K562 (cell line): ENCODE measurements around the gene SRCIN1. TPM values are rescaled to one million over a fixed set of nuclear protein-coding genes. Genes with fewer than 3 reads are reported as not detected.

Source experiments
- ATAC-seq: fragments of 200-7000 bp; cut with Tn5 transposase; 3 replicates; pipeline ENCODE4 v1.9.1; 2020; ENCODE audit warnings: moderate library complexity
- BruUV-seq: library from RNA; stranded (reverse); fragments of 400-500 nt; replicated peaks from 2 replicates; lab custom pipeline; 2021; lab: Mats Ljungman, UMichigan
- CTCF ChIA-PET: fragments of 300-600 bp; formaldehyde crosslinking; extraction: SDS; loops from one replicate; lab custom pipeline; 2021; ENCODE audit warnings: low intra/inter-chr PET ratio; lab: Yijun Ruan, JAX
- POLR2A ChIA-PET: fragments of 300-600, 350-650 bp; sonication (Branson Sonifier 250); formaldehyde crosslinking; extraction: SDS; loops from one replicate; lab custom pipeline; 2021; ENCODE audit warnings: antibody characterized with exemption, inconsistent platforms; lab: Yijun Ruan, JAX
- DNase-seq, 4 experiments: peaks; one replicate each; pipeline versions ENCODE4 v3.0.0 to v3.0.0-alpha.2; 2011 to 2018; ENCODE audit warnings: low spot score in 3 of 4, mixed read lengths in 3 of 4; ENCODE audit errors: extremely low read depth in 1 of 4
- FAIRE-seq: peaks from 2 replicates; lab custom pipeline; 2011; peaks lifted over from hg19 to GRCh38; lab: Jason Lieb, UNC
- H2AFZ ChIP-seq: 2 replicates; pipeline ENCODE4 v1.6.0; 2011; ENCODE audit warnings: low read depth, low read length, control low read depth, inconsistent platforms
- H3K27ac ChIP-seq: fragments of 200-600 bp; 3 replicates; pipeline ENCODE4 v1.8.0; 2011; ENCODE audit warnings: low read depth, mild to moderate bottlenecking, control low read depth, inconsistent platforms, low read length, moderate library complexity, mixed read lengths; ENCODE audit errors: extremely low read depth
- H3K27me3 ChIP-seq, 2 experiments: fragments of 300-600 bp in 1 of 2; 2 replicates in 1 of 2; 3 replicates in 1 of 2; pipeline versions ENCODE4 v1.6.0 to v1.8.0; 2011; ENCODE audit warnings: inconsistent platforms in 2 of 2, low read length in 2 of 2, mild to moderate bottlenecking in 1 of 2, mixed read lengths in 1 of 2, moderate library complexity in 1 of 2; ENCODE audit not compliant: control insufficient read depth in 2 of 2, insufficient read depth in 2 of 2
- H3K36me3 ChIP-seq: fragments of 300-600 bp; 3 replicates; pipeline ENCODE4 v1.8.0; 2011; ENCODE audit warnings: mild to moderate bottlenecking, low read length, inconsistent platforms; ENCODE audit not compliant: control insufficient read depth, insufficient read depth
- H3K4me1 ChIP-seq, 2 experiments: fragments of 200-600 bp in 1 of 2; replicated peaks in 1 of 2; 2 replicates in 1 of 2; 3 replicates in 1 of 2; pipeline versions ENCODE4 v1.5.1 to v1.8.0; 2011; ENCODE audit warnings: inconsistent platforms in 2 of 2, low read length in 2 of 2, mild to moderate bottlenecking in 1 of 2, mixed read lengths in 1 of 2, moderate library complexity in 1 of 2; ENCODE audit not compliant: control insufficient read depth in 2 of 2, insufficient read depth in 2 of 2
- H3K4me2 ChIP-seq: 2 replicates; pipeline ENCODE4 v1.6.1; 2011; ENCODE audit warnings: low read length, control low read depth, inconsistent platforms, mixed read lengths; ENCODE audit not compliant: insufficient read depth
- H3K4me3 ChIP-seq: fragments of 200-600 bp; sonication (generic), shearing (Covaris generic); 2 replicates; pipeline ENCODE4 v1.5.1; 2016; ENCODE audit warnings: control low read depth, inconsistent platforms
- H3K79me2 ChIP-seq: fragments of 200-600 bp; 3 replicates; pipeline ENCODE4 v1.8.0; 2011; ENCODE audit warnings: low read length, inconsistent platforms; ENCODE audit not compliant: control insufficient read depth, insufficient read depth
- H3K9ac ChIP-seq, 2 experiments: 2 replicates each; pipeline versions ENCODE4 v1.6.0 to v1.6.1; 2011; ENCODE audit warnings: low read depth in 2 of 2, low read length in 2 of 2, control low read depth in 1 of 2, inconsistent platforms in 1 of 2, mild to moderate bottlenecking in 1 of 2, mixed read lengths in 1 of 2; ENCODE audit not compliant: insufficient read depth in 1 of 2
- H3K9me1 ChIP-seq: one replicate; pipeline ENCODE4 v1.6.0; 2011; ENCODE audit warnings: inconsistent platforms, mild to moderate bottlenecking, low read length, moderate library complexity; ENCODE audit not compliant: control insufficient read depth, insufficient read depth
- H3K9me3 ChIP-seq: replicated peaks from 2 replicates; pipeline ENCODE4 v1.5.1; 2011; ENCODE audit warnings: low read depth, low read length, inconsistent platforms; ENCODE audit not compliant: control insufficient read depth, insufficient read depth
- H4K20me1 ChIP-seq: replicated peaks from 2 replicates; pipeline ENCODE4 v1.6.1; 2011; ENCODE audit warnings: low read length, inconsistent platforms, mixed read lengths; ENCODE audit not compliant: control insufficient read depth, insufficient read depth
- SOX6 ChIP-seq: fragments of 450-650 bp; IDR thresholded peaks from 2 replicates; pipeline ENCODE4 v1.6.1; 2014; ENCODE audit warnings: mild to moderate bottlenecking
- ZNF347 ChIP-seq: fragments of 450-650 bp; formaldehyde crosslinking; IDR thresholded peaks from 2 replicates; pipeline ENCODE4 v1.4.0; 2020; ENCODE audit warnings: low read depth, mild to moderate bottlenecking, moderate library complexity
- WGBS: fragments of 100-300 bp; shearing (Covaris generic); methylation state at CpG from one replicate; pipeline ENCODE4 v1.1.6; 2016; ENCODE audit warnings: low coverage, mixed read lengths; ENCODE audit not compliant: insufficient coverage; ENCODE audit errors: missing lambda C conversion rate; 5-methylcytosine and 5-hydroxymethylcytosine counted together
- in situ Hi-C: fragments of 300-500 bp; cut with MboI; formaldehyde crosslinking; loops from 4 replicates; pipeline ENCODE4 v1.15.0; 2018; ENCODE audit warnings: inconsistent platforms, mixed read lengths
- intact Hi-C: fragments of 100-400 bp; cut with micrococcal nuclease; formaldehyde crosslinking; loops from 2 replicates; pipeline ENCODE4 v1.14.2; 2022
- polyA plus RNA-seq, 8 experiments: library from polyadenylated mRNA; depleted of rRNA in 4 of 8; stranded (reverse) in 5 of 8; unstranded in 3 of 8; fragments of >200 nt; fragmentation: Nextera tagmentation in 2 of 8; fragmentation: Illumina TruSeq in 1 of 8; extraction: Ambion mirVana in 2 of 8; extraction: Trizol in 1 of 8; gene quantifications; 2 replicates each; pipeline versions ENCODE4 v1.2.1 to v1.2.3, GENCODE V29; 2011 to 2014; ENCODE audit warnings: inconsistent platforms in 1 of 8, missing spikeins in 1 of 8
- total RNA-seq, 7 experiments: library from RNA; depleted of rRNA in 6 of 7; stranded (reverse); fragments of >200 nt in 6 of 7; fragmentation: Illumina TruSeq in 2 of 7; extraction: Trizol in 2 of 7; gene quantifications; 2 replicates each; pipeline versions ENCODE4 v1.2.1 to v1.2.3, GENCODE V29; 2011 to 2021; ENCODE audit warnings: low replicate concordance in 1 of 7
- TF ChIP-seq, protein P1 (sequence below): fragments of 250-450 bp; sonication (Bioruptor Pico); IDR thresholded peaks from 2 replicates; pipeline ENCODE4 v1.5.0; 2022; ENCODE audit warnings: mild to moderate bottlenecking

SRCIN1 gene
- total and polyA plus RNA-seq, 9 of the 15 experiments (the other 6 are each of a cell fraction or from before 2014, with no cell fraction given) = 0.09 to 0.33 (median 0.13) TPM; not detected in 6

DNA sequence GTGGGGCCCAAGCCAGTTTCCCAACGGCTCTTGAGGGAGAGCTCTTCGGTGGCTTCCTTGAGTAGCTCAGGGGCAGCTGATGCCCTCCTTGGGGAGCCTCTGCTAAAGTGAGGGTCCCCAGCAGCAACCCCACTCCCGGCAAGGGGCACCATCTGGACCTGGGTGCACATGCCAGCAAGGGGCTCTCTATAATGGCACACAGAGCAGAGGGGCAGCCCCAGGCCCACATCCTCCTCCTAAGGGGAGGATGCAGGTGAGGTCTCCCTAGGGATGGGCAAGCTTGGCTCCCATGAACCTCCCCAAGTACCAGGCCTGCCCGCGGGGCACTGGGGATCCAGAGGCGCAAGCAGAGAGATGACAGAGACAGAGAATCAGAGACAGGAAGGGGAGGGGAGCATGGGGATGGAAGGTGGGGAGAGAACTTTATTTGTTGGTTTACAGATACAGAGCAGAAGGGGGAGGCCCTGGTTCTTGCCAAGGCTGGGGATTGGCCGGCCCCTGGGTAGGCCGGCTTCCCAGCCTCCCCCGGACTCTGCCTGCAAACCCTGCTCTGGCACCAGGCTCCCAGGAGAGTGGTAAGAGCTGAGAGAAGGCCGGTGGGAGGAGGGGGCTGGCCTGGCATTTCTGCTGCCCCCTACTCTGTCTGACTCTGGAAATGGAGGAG is 61.4 kb downstream of the SRCIN1 start:
- no TSS peak for BruUV-seq
- Histone ChIP-seq H3K79me2 (no peaks in the 10 kb centered on the region), H3K4me1 (peaks cover 0 to 11% of the 10 kb centered on the region in 2 experiments; a peak in 2 of 5 replicates), H3K27me3 (peaks cover 17 to 74% of the 10 kb centered on the region in 2 experiments), H3K9ac (no peak overlapping the region), H3K9me1 (peaks cover 3% of the 10 kb centered on the region), H3K36me3 (no peaks in the 10 kb centered on the region), H3K27ac (no peak overlapping the region), H2AFZ (no peak overlapping the region), H3K4me2 (no peak overlapping the region), H3K4me3 (no peak overlapping the region), H3K9me3 (no peaks in the 10 kb centered on the region), H4K20me1 (peaks cover 8% of the 10 kb centered on the region; the same call in 1 of the 2 replicates)
- FAIRE-seq (no peak), DNase-seq (no peak), ATAC-seq (no peak)
- in situ Hi-C loops = no loop called here
- CTCF ChIA-PET = no interaction called here
- intact Hi-C loops = no loop called here
- POLR2A ChIA-PET = interaction anchor here (0.6 to 1.2 kb wide), 4 partner anchors 8 to 628 kb away, joined by 3 read pairs; no protein-coding TSS in a partner anchor
- TF ChIP-seq, protein P1, sequence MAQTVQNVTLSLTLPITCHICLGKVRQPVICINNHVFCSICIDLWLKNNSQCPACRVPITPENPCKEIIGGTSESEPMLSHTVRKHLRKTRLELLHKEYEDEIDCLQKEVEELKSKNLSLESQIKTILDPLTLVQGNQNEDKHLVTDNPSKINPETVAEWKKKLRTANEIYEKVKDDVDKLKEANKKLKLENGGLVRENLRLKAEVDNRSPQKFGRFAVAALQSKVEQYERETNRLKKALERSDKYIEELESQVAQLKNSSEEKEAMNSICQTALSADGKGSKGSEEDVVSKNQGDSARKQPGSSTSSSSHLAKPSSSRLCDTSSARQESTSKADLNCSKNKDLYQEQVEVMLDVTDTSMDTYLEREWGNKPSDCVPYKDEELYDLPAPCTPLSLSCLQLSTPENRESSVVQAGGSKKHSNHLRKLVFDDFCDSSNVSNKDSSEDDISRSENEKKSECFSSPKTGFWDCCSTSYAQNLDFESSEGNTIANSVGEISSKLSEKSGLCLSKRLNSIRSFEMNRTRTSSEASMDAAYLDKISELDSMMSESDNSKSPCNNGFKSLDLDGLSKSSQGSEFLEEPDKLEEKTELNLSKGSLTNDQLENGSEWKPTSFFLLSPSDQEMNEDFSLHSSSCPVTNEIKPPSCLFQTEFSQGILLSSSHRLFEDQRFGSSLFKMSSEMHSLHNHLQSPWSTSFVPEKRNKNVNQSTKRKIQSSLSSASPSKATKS (CRISPR knock-in tag) = no peak
- TF ChIP-seq ZNF347 (CRISPR knock-in tag) (no peak), SOX6 (no peak)
- 0% methylated on average over 8 of the region's 10 CpGs for WGBS
